ENCODE results near the gene AZU1.

DNA sequence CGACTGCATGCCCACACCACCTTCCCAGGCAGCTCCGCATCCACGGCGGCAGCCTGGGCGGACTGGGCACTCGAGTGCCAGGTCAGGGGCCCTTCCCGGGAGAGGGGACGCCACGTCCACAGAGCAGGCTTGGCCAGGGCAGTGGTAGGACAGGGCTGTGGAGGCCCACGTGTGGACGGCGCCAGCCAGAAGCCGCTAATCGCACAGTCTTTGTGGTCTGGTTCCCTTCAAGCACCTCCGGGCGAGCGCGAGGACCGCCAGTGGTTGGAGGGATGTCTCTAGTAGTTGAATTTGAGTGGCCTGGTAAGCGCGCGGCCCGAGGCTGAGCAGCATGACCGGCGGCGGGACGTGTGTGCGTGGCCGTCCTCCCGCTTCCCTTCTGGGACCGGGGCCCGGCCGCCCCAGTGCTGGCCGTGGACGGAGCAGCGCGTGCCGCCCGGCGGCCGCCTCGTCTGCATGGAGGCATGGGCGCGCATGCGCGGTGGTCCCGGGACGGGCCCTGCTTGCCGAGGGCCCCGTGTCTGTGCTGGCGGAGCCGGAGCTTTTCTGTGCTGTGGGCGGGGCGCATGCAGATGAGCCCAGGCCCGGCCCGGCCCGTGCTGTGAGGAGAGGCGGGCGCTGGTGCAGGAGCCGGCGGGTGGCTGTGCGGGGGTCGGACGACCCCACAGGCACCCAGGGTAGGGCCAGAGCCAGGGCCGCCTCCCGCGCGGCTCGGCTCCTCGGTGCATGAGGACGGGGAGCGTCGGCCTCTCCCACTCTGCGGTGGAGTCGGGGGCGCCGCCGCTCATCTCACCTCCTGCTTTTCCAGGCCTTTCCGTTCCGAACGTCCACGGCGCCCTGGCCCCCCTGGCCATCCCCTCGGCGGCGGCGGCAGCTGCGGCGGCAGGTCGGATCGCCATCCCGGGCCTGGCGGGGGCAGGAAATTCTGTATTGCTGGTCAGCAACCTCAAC, 21.8 kb upstream of the AZU1 start:
- TF ChIP-seq CTCF (IDR thresholded peaks at IDR 0.05): no peak
- no peak for TF ChIP-seq POLR2A (IDR thresholded peaks at IDR 0.05)

All from lower leg skin (tissue), 3 donors.